HCT116 (cell line): ENCODE measurements around the gene PRM2. TPM values are rescaled to one million over a fixed set of nuclear protein-coding genes. Genes with fewer than 3 reads are reported as not detected.

Source experiments
- ATAC-seq: fragments of 200-7000 bp; cut with Tn5 transposase; 2 replicates; pipeline ENCODE4 v1.9.1; 2020; ENCODE audit warnings: mild to moderate bottlenecking, moderate library complexity
- BruUV-seq: library from RNA; stranded (reverse); fragments of 400-500 nt; replicated peaks from 2 replicates; lab custom pipeline; 2021; lab: Mats Ljungman, UMichigan
- CTCF ChIA-PET: fragments of 300-600 bp; sonication (Branson Sonifier 250); formaldehyde crosslinking; loops from one replicate; lab custom pipeline; 2021; ENCODE audit warnings: antibody characterized with exemption; lab: Charles Lee
- POLR2A ChIA-PET: fragments of 300-600, 350-600 bp; sonication (Branson Sonifier 250); formaldehyde crosslinking; loops from one replicate; lab custom pipeline; 2021; ENCODE audit warnings: antibody characterized with exemption; lab: Charles Lee
- RAD21 ChIA-PET, 2 experiments: fragments of 300-600 bp; sonication (Branson Sonifier 250); formaldehyde crosslinking; loops; one replicate each; lab custom pipeline; 2023; ENCODE audit warnings: low total read pairs in 2 of 2; ENCODE audit not compliant: uncharacterized antibody in 2 of 2, unreplicated experiment in 2 of 2, low non-redundant PET in 1 of 2; lab: Charles Lee
- DNase-seq: peaks from one replicate; pipeline ENCODE4 v3.0.0-alpha.2; 2010; ENCODE audit warnings: low read depth, low spot score
- H2AFZ ChIP-seq: fragments of 200-600 bp; shearing (Covaris generic), sonication (generic); 2 replicates; pipeline ENCODE4 v1.6.1; 2017; ENCODE audit warnings: low read depth, mixed run types, mixed read lengths, antibody characterized with exemption, low read length; ENCODE audit not compliant: poor library complexity, severe bottlenecking
- H3K27ac ChIP-seq: 2 replicates; pipeline ENCODE4 v1.5.1; 2012; ENCODE audit warnings: low read depth, low read length
- H3K27me3 ChIP-seq: fragments of 200-600 bp; sonication (generic); 2 replicates; pipeline ENCODE4 v1.6.1; 2016; ENCODE audit warnings: mixed run types, low read length, mixed read lengths; ENCODE audit not compliant: insufficient read depth
- H3K36me3 ChIP-seq, 2 experiments: fragments of 200-500 bp in 1 of 2; fragments of 200-600 bp in 1 of 2; sonication (Bioruptor generic) in 1 of 2; sonication (generic) in 1 of 2; 2 replicates each; pipeline versions ENCODE4 v1.5.1 to v1.6.1; 2014 to 2016; ENCODE audit warnings: low read length in 2 of 2, inconsistent platforms in 1 of 2, mixed read lengths in 1 of 2, mixed run types in 1 of 2; ENCODE audit not compliant: insufficient read depth in 2 of 2, control insufficient read depth in 1 of 2
- H3K4me1 ChIP-seq, 2 experiments: fragments of 200-600 bp in 1 of 2; sonication (generic) in 1 of 2; 2 replicates each; pipeline versions ENCODE4 v1.5.1 to v1.6.1; 2012 to 2017; ENCODE audit warnings: low read length in 2 of 2, inconsistent platforms in 1 of 2, mild to moderate bottlenecking in 1 of 2, mixed read lengths in 1 of 2, mixed run types in 1 of 2, moderate library complexity in 1 of 2; ENCODE audit not compliant: insufficient read depth in 2 of 2, control insufficient read depth in 1 of 2
- H3K4me2 ChIP-seq: fragments of 200-600 bp; sonication (generic); 2 replicates; pipeline ENCODE4 v1.6.1; 2017; ENCODE audit warnings: mixed run types, low read length, mixed read lengths
- H3K4me3 ChIP-seq, 2 experiments: fragments of 200-600 bp in 1 of 2; sonication (generic) in 1 of 2; replicated peaks in 1 of 2; 2 replicates each; pipeline ENCODE4 v1.5.1; 2011 to 2016; ENCODE audit warnings: low read length in 2 of 2, control low read depth in 1 of 2, low read depth in 1 of 2, mild to moderate bottlenecking in 1 of 2, mixed read lengths in 1 of 2, mixed run types in 1 of 2
- H3K79me2 ChIP-seq: fragments of 200-600 bp; sonication (generic); 2 replicates; pipeline ENCODE4 v1.6.1; 2017; ENCODE audit warnings: mild to moderate bottlenecking, mixed run types, low read length, moderate library complexity, mixed read lengths; ENCODE audit not compliant: insufficient read depth
- H3K9ac ChIP-seq: fragments of 200-600 bp; sonication (generic); 2 replicates; pipeline ENCODE4 v1.6.1; 2016; ENCODE audit warnings: low read length, mixed read lengths
- H3K9me2 ChIP-seq: fragments of 200-600 bp; sonication (generic), shearing (Covaris generic); 2 replicates; pipeline ENCODE4 v1.6.1; 2017; ENCODE audit warnings: mixed run types, mild to moderate bottlenecking, moderate library complexity; ENCODE audit not compliant: insufficient read depth
- H3K9me3 ChIP-seq, 2 experiments: fragments of 200-500 bp in 1 of 2; fragments of 200-600 bp in 1 of 2; sonication (Bioruptor generic) in 1 of 2; sonication (generic) in 1 of 2; 2 replicates each; pipeline ENCODE4 v1.6.1; 2014 to 2017; ENCODE audit warnings: low read length in 2 of 2, mixed read lengths in 2 of 2, inconsistent platforms in 1 of 2, low read depth in 1 of 2, mild to moderate bottlenecking in 1 of 2, mixed run types in 1 of 2, moderate library complexity in 1 of 2; ENCODE audit not compliant: control insufficient read depth in 1 of 2, insufficient read depth in 1 of 2
- H4K20me1 ChIP-seq: fragments of 200-600 bp; sonication (generic), shearing (Covaris generic); 2 replicates; pipeline ENCODE4 v1.6.1; 2017; ENCODE audit warnings: mixed run types, mild to moderate bottlenecking, moderate library complexity; ENCODE audit not compliant: insufficient read depth
- ATF3 ChIP-seq: IDR thresholded peaks from 2 replicates; pipeline ENCODE4 v1.6.1; 2012
- CEBPB ChIP-seq: IDR thresholded peaks from 2 replicates; pipeline ENCODE4 v1.6.1; 2012; ENCODE audit warnings: low read depth
- CTCF ChIP-seq, 3 experiments: fragments of 200-600 bp in 1 of 3; sonication (generic) in 1 of 3; IDR thresholded peaks in 2 of 3; conservative IDR thresholded peaks in 1 of 3; 2 replicates each; pipeline ENCODE4 v1.5.1; 2012 to 2017; ENCODE audit warnings: low read depth in 2 of 3, low read length in 2 of 3, antibody characterized with exemption in 1 of 3, borderline replicate concordance in 1 of 3, control low read depth in 1 of 3, mild to moderate bottlenecking in 1 of 3, mixed read lengths in 1 of 3, mixed run types in 1 of 3, moderate library complexity in 1 of 3; ENCODE audit not compliant: insufficient read depth in 1 of 3
- EGR1 ChIP-seq: IDR thresholded peaks from 2 replicates; pipeline ENCODE4 v1.6.1; 2012; ENCODE audit warnings: low read depth
- ELF1 ChIP-seq: IDR thresholded peaks from 2 replicates; pipeline ENCODE4 v1.6.1; 2012; ENCODE audit warnings: low read depth, borderline replicate concordance
- EZH2phosphoT487 ChIP-seq: fragments of 200-600 bp; IDR thresholded peaks from 2 replicates; pipeline ENCODE4 v1.6.1; 2018; ENCODE audit warnings: antibody characterized with exemption, borderline replicate concordance
- FOSL1 ChIP-seq: IDR thresholded peaks from 2 replicates; pipeline ENCODE4 v1.6.1; 2012; ENCODE audit warnings: low read depth
- JUND ChIP-seq: IDR thresholded peaks from 2 replicates; pipeline ENCODE4 v1.6.1; 2012
- POLR2A ChIP-seq: IDR thresholded peaks from 2 replicates; pipeline ENCODE4 v1.7.0; 2011; ENCODE audit warnings: borderline replicate concordance; ENCODE audit not compliant: insufficient read depth, insufficient read length; ENCODE audit errors: extremely low read depth
- POLR2AphosphoS5 ChIP-seq: IDR thresholded peaks from 2 replicates; pipeline ENCODE4 v1.6.1; 2011; ENCODE audit warnings: mild to moderate bottlenecking, low read depth, low read length, moderate library complexity
- RAD21 ChIP-seq: IDR thresholded peaks from 2 replicates; pipeline ENCODE4 v1.6.1; 2012; ENCODE audit warnings: low read depth, mild to moderate bottlenecking
- REST ChIP-seq: IDR thresholded peaks from 2 replicates; pipeline ENCODE4 v1.6.1; 2012; ENCODE audit warnings: low read depth
- SP1 ChIP-seq: IDR thresholded peaks from 2 replicates; pipeline ENCODE4 v1.6.1; 2012; ENCODE audit warnings: low read depth
- YY1 ChIP-seq: IDR thresholded peaks from 2 replicates; pipeline ENCODE4 v1.6.1; 2011; ENCODE audit warnings: low read length, low read depth, moderate library complexity, mild to moderate bottlenecking; ENCODE audit not compliant: insufficient replicate concordance; ENCODE audit errors: extremely low read depth
- ZBTB33 ChIP-seq: IDR thresholded peaks from 2 replicates; pipeline ENCODE4 v1.6.1; 2011; ENCODE audit warnings: mild to moderate bottlenecking, low read length, moderate library complexity; ENCODE audit not compliant: insufficient replicate concordance; ENCODE audit errors: extremely low read depth
- ZNF274 ChIP-seq: fragments of 200-500 bp; sonication (Bioruptor generic); IDR thresholded peaks from 2 replicates; pipeline ENCODE4 v1.6.1; 2014; ENCODE audit warnings: mild to moderate bottlenecking, low read depth, low read length, inconsistent platforms
- intact Hi-C: fragments of 100-400 bp; cut with micrococcal nuclease; formaldehyde crosslinking; loops from 2 replicates; pipeline ENCODE4 v1.10.0; 2022
- total RNA-seq: library from RNA; stranded (reverse); gene quantifications from one replicate; pipeline ENCODE4 v1.2.1, GENCODE V29; 2021; ENCODE audit not compliant: unreplicated experiment

Gene PRM2
- total RNA-seq, 1 experiment from 2014 or later = not detected

GRCh38 chr16:11276896-11277593 is 765 bp upstream of the PRM2 start:
- Histone ChIP-seq H3K4me1 (no peaks in the 10 kb centered on the region), H3K9me2 (no peaks in the 10 kb centered on the region), H2AFZ (no peak overlapping the region), H3K79me2 (no peaks in the 10 kb centered on the region), H3K27ac (no peak overlapping the region)
- POLR2A ChIA-PET = no interaction called here
- intact Hi-C loops = no loop called here
- no peak for DNase-seq
- TF ChIP-seq JUND = no peak
- TF ChIP-seq ZNF274 = no peak
- TF ChIP-seq ATF3 = no peak
- TF ChIP-seq REST = no peak
- TF ChIP-seq CTCF (IDR thresholded peaks at IDR 0.05 in 2 of 3, conservative IDR thresholded peaks at IDR 0.05 in 1 of 3; ENCODE audit: borderline replicate concordance in 1 of 3, insufficient read depth in 1 of 3, low read depth in 2 of 3, low read length in 2 of 3) = no peak
- TF ChIP-seq ELF1 = no peak
- no peak for TF ChIP-seq RAD21
- no peak for TF ChIP-seq CEBPB
- no peak for TF ChIP-seq EGR1
- TF ChIP-seq EZH2phosphoT487 = no peak
- no peak for TF ChIP-seq POLR2AphosphoS5
- no peak for TF ChIP-seq FOSL1
- no peak for TF ChIP-seq SP1
- no peak for TF ChIP-seq ZBTB33
- TF ChIP-seq YY1 = no peak
- TF ChIP-seq POLR2A = no peak
- TF ChIP-seq, all 23 proteins: peak for 0
- Histone ChIP-seq H3K4me2 (no peak overlapping the region), H4K20me1 (no peaks in the 10 kb centered on the region), H3K9ac (no peak overlapping the region), H3K27me3 (peaks cover 3% of the 10 kb centered on the region; the same call in 1 of the 2 replicates), H3K4me3 (no peak overlapping the region), H3K36me3 (no peaks in the 10 kb centered on the region), H3K9me3 (no peaks in the 10 kb centered on the region)
- ChIA-PET CTCF (no interaction called here), RAD21 (no interaction called here)
- ATAC-seq = no peak
- BruUV-seq = no TSS peak
